SU-DHL-6 (cell line): ENCODE measurements around the gene MAPKAPK3.

ENCODE experiments used
- H2AFZ ChIP-seq: fragments of 200-600 bp; sonication (generic); 2 replicates; pipeline ENCODE4 v1.6.1; 2014; ENCODE audit warnings: low read depth, mild to moderate bottlenecking, moderate library complexity, mixed read lengths, antibody characterized with exemption, low read length; ENCODE audit not compliant: severe bottlenecking
- H3F3A ChIP-seq: fragments of 200-600 bp; shearing (Covaris generic); 2 replicates; pipeline ENCODE4 v1.6.0; 2016; ENCODE audit warnings: antibody characterized with exemption, mild to moderate bottlenecking; ENCODE audit not compliant: insufficient read depth
- H3K27ac ChIP-seq: fragments of 200-600 bp; sonication (generic); 2 replicates; pipeline ENCODE4 v1.5.1; 2016; ENCODE audit warnings: low read depth, mild to moderate bottlenecking, low read length, moderate library complexity, mixed read lengths
- H3K27me3 ChIP-seq: fragments of 200-600 bp; sonication (generic), shearing (Covaris generic); 2 replicates; pipeline ENCODE4 v1.6.0; 2014; ENCODE audit warnings: mild to moderate bottlenecking, low read length
- H3K36me3 ChIP-seq: fragments of 200-600 bp; sonication (generic); 2 replicates; pipeline ENCODE4 v1.6.1; 2014; ENCODE audit warnings: mild to moderate bottlenecking, low read length, mixed read lengths
- H3K4me2 ChIP-seq: fragments of 300-600, 200-600 bp; shearing (Covaris generic), sonication (generic); 2 replicates; pipeline ENCODE4 v1.6.0; 2014; ENCODE audit warnings: low read length, low read depth, mild to moderate bottlenecking; ENCODE audit not compliant: poor library complexity, severe bottlenecking
- H3K4me3 ChIP-seq: fragments of 200-600 bp; sonication (generic); 2 replicates; pipeline ENCODE4 v1.5.1; 2014; ENCODE audit warnings: antibody characterized with exemption, low read length, mild to moderate bottlenecking, mixed read lengths; ENCODE audit not compliant: insufficient read depth, poor library complexity, severe bottlenecking
- H3K79me2 ChIP-seq: fragments of 200-600 bp; sonication (generic); 2 replicates; pipeline ENCODE4 v1.6.1; 2014; ENCODE audit warnings: mild to moderate bottlenecking, low read length, moderate library complexity; ENCODE audit not compliant: insufficient read depth
- H3K9ac ChIP-seq: fragments of 200-600 bp; sonication (generic); 2 replicates; pipeline ENCODE4 v1.7.0; 2014; ENCODE audit warnings: mild to moderate bottlenecking, low read length
- H3K9me2 ChIP-seq: fragments of 200-600 bp; sonication (generic); replicated peaks from 2 replicates; pipeline ENCODE4 v1.6.1; 2014; ENCODE audit warnings: low read length; ENCODE audit not compliant: insufficient read depth
- H3K9me3 ChIP-seq: fragments of 200-600 bp; sonication (generic); 2 replicates; pipeline ENCODE4 v1.6.1; 2014; ENCODE audit warnings: low read length, mixed read lengths; ENCODE audit not compliant: insufficient read depth
- H4K20me1 ChIP-seq: fragments of 200-600 bp; sonication (generic); 2 replicates; pipeline ENCODE4 v1.6.1; 2014; ENCODE audit warnings: low read depth, mild to moderate bottlenecking, antibody characterized with exemption, low read length, moderate library complexity, mixed read lengths
- EZH2phosphoT487 ChIP-seq: fragments of 200-600 bp; sonication (generic), shearing (Covaris generic); conservative IDR thresholded peaks from 2 replicates; pipeline ENCODE4 v1.6.1; 2018; ENCODE audit warnings: mild to moderate bottlenecking, antibody characterized with exemption, low read length, moderate library complexity, mixed read lengths
- TF ChIP-seq, protein P1 (sequence below): fragments of 200-600 bp; sonication (generic); IDR thresholded peaks from one replicate; pipeline ENCODE4 v1.5.1; 2017; ENCODE audit warnings: antibody characterized with exemption, mild to moderate bottlenecking, low read length, moderate library complexity; ENCODE audit not compliant: insufficient read depth, poor library complexity, severe bottlenecking

Gene MAPKAPK3

DNA sequence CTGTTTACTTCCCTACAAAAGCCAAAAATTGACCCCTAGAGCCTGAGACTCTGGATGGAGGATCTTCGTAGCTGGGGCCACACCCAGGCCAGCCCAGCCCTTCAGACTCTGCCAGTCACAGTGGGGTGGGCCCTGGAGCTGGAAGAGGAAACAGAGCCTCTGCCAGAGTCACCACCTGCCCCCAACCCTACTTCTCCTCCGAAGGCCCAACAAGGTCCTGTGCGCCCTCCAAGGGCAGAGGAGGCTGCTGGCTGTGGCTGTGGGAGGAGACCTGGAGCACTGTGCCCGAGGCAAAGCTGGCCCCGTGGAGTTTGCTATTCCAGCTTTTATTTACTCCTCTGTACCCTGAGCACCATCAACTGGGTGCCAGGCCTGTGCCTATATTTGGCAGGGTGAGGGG is 24.4 kb upstream of the MAPKAPK3 start:
- Histone ChIP-seq H3K79me2 (no peaks in the 10 kb centered on the region), H3K4me2 (no peak overlapping the region), H3F3A (no peaks in the 10 kb centered on the region), H3K27me3 (no peaks in the 10 kb centered on the region), H3K27ac (no peak overlapping the region), H3K36me3 (no peaks in the 10 kb centered on the region), H3K9me3 (no peaks in the 10 kb centered on the region), H3K9me2 (no peaks in the 10 kb centered on the region), H3K9ac (no peak overlapping the region), H3K4me3 (no peak overlapping the region), H4K20me1 (no peaks in the 10 kb centered on the region), H2AFZ (no peak overlapping the region)
- no peak for TF ChIP-seq EZH2phosphoT487
- TF ChIP-seq, protein P1, sequence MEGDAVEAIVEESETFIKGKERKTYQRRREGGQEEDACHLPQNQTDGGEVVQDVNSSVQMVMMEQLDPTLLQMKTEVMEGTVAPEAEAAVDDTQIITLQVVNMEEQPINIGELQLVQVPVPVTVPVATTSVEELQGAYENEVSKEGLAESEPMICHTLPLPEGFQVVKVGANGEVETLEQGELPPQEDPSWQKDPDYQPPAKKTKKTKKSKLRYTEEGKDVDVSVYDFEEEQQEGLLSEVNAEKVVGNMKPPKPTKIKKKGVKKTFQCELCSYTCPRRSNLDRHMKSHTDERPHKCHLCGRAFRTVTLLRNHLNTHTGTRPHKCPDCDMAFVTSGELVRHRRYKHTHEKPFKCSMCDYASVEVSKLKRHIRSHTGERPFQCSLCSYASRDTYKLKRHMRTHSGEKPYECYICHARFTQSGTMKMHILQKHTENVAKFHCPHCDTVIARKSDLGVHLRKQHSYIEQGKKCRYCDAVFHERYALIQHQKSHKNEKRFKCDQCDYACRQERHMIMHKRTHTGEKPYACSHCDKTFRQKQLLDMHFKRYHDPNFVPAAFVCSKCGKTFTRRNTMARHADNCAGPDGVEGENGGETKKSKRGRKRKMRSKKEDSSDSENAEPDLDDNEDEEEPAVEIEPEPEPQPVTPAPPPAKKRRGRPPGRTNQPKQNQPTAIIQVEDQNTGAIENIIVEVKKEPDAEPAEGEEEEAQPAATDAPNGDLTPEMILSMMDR = no peak

DNA sequence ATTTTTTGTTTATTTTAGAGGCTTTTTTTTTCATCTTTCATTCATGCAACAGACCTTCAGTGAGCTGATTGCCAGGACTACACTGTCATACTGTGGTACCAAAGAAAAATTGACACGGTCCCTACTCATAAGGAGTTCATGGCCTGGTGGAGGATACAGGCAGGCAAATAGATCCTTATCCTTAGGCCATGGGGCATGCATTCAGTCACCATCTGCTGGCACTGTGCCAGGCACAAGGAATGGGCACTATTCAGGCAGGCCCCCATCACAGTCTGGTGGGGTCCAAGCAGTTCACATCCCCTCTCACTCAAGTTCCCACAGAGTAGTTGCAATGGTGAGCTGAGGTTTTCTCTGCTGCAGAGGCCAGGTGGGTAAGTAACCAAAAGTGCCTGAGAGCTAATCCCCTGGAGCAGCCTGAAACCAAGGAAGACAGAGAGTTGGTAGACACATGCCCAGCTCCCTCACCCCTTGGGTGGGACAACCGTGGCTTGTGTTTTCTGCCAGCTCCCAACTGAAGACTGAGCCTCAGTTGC is 22.6 kb upstream of the MAPKAPK3 start:
- Histone ChIP-seq H3K4me3 (no peak overlapping the region), H3F3A (no peaks in the 10 kb centered on the region), H3K79me2 (no peaks in the 10 kb centered on the region), H3K27ac (no peak overlapping the region), H2AFZ (no peak overlapping the region), H3K9me3 (no peaks in the 10 kb centered on the region), H3K36me3 (no peaks in the 10 kb centered on the region), H3K4me2 (no peak overlapping the region), H3K9ac (no peak overlapping the region), H4K20me1 (no peaks in the 10 kb centered on the region), H3K27me3 (no peaks in the 10 kb centered on the region), H3K9me2 (no peaks in the 10 kb centered on the region)
- TF ChIP-seq, protein P1 = no peak
- no peak for TF ChIP-seq EZH2phosphoT487

DNA sequence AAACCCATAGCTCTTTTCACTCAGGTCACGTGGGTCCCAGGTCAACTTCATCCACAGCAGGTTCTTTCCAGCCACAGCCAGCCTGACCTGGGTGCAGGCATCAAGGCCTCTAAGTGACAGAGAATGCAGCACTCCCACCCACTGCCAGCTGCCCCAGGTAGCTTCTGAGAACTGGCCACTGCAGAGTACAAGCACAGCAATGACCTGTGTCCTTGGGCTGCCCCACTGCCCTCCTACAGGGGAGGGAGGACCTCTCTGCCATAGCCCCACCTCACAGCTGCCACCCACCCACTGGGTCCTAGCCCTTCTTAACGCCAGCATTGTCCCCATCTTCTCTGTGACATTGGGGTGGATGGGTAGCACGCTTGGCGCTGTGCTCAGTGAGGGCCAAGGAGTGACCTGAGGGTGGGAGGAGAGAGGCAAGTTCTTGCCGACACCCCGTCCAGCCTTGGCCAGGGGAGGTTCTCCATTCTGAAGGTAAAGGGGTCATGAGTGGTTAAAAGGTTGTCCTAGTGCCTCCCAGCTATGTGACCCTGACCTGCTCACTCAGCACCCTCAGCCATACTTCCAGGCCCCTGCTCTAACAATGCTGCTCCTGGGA is 17.7 kb upstream of the MAPKAPK3 start:
- no peaks in the 10 kb centered on the region for H3K36me3 ChIP-seq
- no peak overlapping the region for H2AFZ ChIP-seq
- no peak overlapping the region for H3K9ac ChIP-seq

More for the DNA sequence above, 17.7 kb upstream of the MAPKAPK3 start:
- no peaks in the 10 kb centered on the region for H3K27me3 ChIP-seq
- no peaks in the 10 kb centered on the region for H4K20me1 ChIP-seq
- no peaks in the 10 kb centered on the region for H3F3A ChIP-seq
- no peak for TF ChIP-seq EZH2phosphoT487
- TF ChIP-seq, protein P1 = no peak
- no peaks in the 10 kb centered on the region for H3K9me2 ChIP-seq
- no peaks in the 10 kb centered on the region for H3K9me3 ChIP-seq
- no peaks in the 10 kb centered on the region for H3K79me2 ChIP-seq
- no peak overlapping the region for H3K27ac ChIP-seq
- H3K4me3 ChIP-seq = no peak overlapping the region
- H3K4me2 ChIP-seq = no peak overlapping the region
